Stimulated activated memory B cell treated with anti-CD40 and anti-IgM and Interleukin-4, amounts not matched to agents 10 μg/mL and 1 μg/mL and 100 μg/mL, for 72 hours (primary cell): Measurements from ENCODE around the gene ATP10A.
A peak's percentile ranks its signal among the peaks of the same experiment; 100 is the strongest.

Experiments
- ATAC-seq: fragments of 150-1000 bp; cut with Tn5 transposase; 2 replicates; pipeline ENCODE4 v1.10.0; 2021
- H3K27ac Mint-ChIP-seq: one replicate; pipeline ENCODE4 v1.8.0; 2022; ENCODE audit warnings: mild to moderate bottlenecking, mixed read lengths
- H3K27me3 Mint-ChIP-seq: one replicate; pipeline ENCODE4 v1.8.0; 2022; ENCODE audit warnings: mixed read lengths
- H3K36me3 Mint-ChIP-seq: one replicate; pipeline ENCODE4 v1.8.0; 2022; ENCODE audit warnings: mixed read lengths
- H3K4me1 Mint-ChIP-seq: one replicate; pipeline ENCODE4 v1.8.0; 2022; ENCODE audit warnings: mixed read lengths
- H3K4me3 Mint-ChIP-seq: one replicate; pipeline ENCODE4 v1.8.0; 2022; ENCODE audit warnings: mild to moderate bottlenecking, moderate library complexity, mixed read lengths
- H3K9me3 Mint-ChIP-seq: one replicate; pipeline ENCODE4 v1.8.0; 2022; ENCODE audit warnings: mixed read lengths

Gene ATP10A

GRCh38 chr15:25743548-25744275, 119.4 kb downstream of the ATP10A start:
- H3K27me3 Mint-ChIP-seq = peaks cover 12% of the 10 kb centered on the region
- H3K27ac Mint-ChIP-seq = no peak overlapping the region
- no peaks in the 10 kb centered on the region for H3K36me3 Mint-ChIP-seq
- H3K9me3 Mint-ChIP-seq = no peaks in the 10 kb centered on the region
- H3K4me1 Mint-ChIP-seq = peaks cover 20% of the 10 kb centered on the region
- no peak overlapping the region for H3K4me3 Mint-ChIP-seq
- no peak for ATAC-seq

GRCh38 chr15:25742776-25743547, 120.2 kb downstream of the ATP10A start:
- H3K4me3 Mint-ChIP-seq = no peak overlapping the region
- no peak overlapping the region for H3K27ac Mint-ChIP-seq
- peaks cover 20% of the 10 kb centered on the region for H3K4me1 Mint-ChIP-seq
- no peaks in the 10 kb centered on the region for H3K9me3 Mint-ChIP-seq
- H3K36me3 Mint-ChIP-seq = no peaks in the 10 kb centered on the region
- peaks cover 17% of the 10 kb centered on the region for H3K27me3 Mint-ChIP-seq
- no peak for ATAC-seq

GRCh38 chr15:25742041-25742730, 120.9 kb downstream of the ATP10A start:
- H3K9me3 Mint-ChIP-seq = no peaks in the 10 kb centered on the region
- no peak overlapping the region for H3K27ac Mint-ChIP-seq
- H3K27me3 Mint-ChIP-seq = peaks cover 20% of the 10 kb centered on the region
- ATAC-seq = no peak
- no peak overlapping the region for H3K4me3 Mint-ChIP-seq
- H3K4me1 Mint-ChIP-seq = peaks cover 20% of the 10 kb centered on the region
- H3K36me3 Mint-ChIP-seq = no peaks in the 10 kb centered on the region

GRCh38 chr15:25741256-25741580, 121.9 kb downstream of the ATP10A start:
- ATAC-seq = peak; percentile 75
- Mint-ChIP-seq H3K4me3 (no peak overlapping the region), H3K27ac (no peak overlapping the region), H3K36me3 (no peaks in the 10 kb centered on the region), H3K9me3 (no peaks in the 10 kb centered on the region), H3K4me1 (peaks cover 20% of the 10 kb centered on the region), H3K27me3 (peaks cover 20% of the 10 kb centered on the region)

GRCh38 chr15:25740383-25741255, 122.5 kb downstream of the ATP10A start:
- Mint-ChIP-seq H3K9me3 (no peaks in the 10 kb centered on the region), H3K27me3 (peaks cover 20% of the 10 kb centered on the region), H3K4me3 (no peak overlapping the region), H3K4me1 (peaks cover 20% of the 10 kb centered on the region), H3K36me3 (no peaks in the 10 kb centered on the region), H3K27ac (no peak overlapping the region)
- peak; percentile 50 for ATAC-seq

GRCh38 chr15:25739687-25740121, 123.4 kb downstream of the ATP10A start:
- no peaks in the 10 kb centered on the region for H3K9me3 Mint-ChIP-seq
- no peak overlapping the region for H3K27ac Mint-ChIP-seq
- H3K27me3 Mint-ChIP-seq = peaks cover 20% of the 10 kb centered on the region
- H3K4me3 Mint-ChIP-seq = no peak overlapping the region
- peak; percentile 73 for ATAC-seq
- H3K4me1 Mint-ChIP-seq = peaks cover 20% of the 10 kb centered on the region
- no peaks in the 10 kb centered on the region for H3K36me3 Mint-ChIP-seq

GRCh38 chr15:25738171-25738965, 124.8 kb downstream of the ATP10A start:
- ATAC-seq = no peak
- H3K9me3 Mint-ChIP-seq = no peaks in the 10 kb centered on the region
- peaks cover 20% of the 10 kb centered on the region for H3K4me1 Mint-ChIP-seq
- no peak overlapping the region for H3K4me3 Mint-ChIP-seq
- H3K27me3 Mint-ChIP-seq = peaks cover 20% of the 10 kb centered on the region
- H3K36me3 Mint-ChIP-seq = no peaks in the 10 kb centered on the region
- H3K27ac Mint-ChIP-seq = no peak overlapping the region

- no peaks in the 10 kb centered on the region for H3K9me3 Mint-ChIP-seq
- ATAC-seq = no peak
- no peak overlapping the region for H3K27ac Mint-ChIP-seq
- peaks cover 20% of the 10 kb centered on the region for H3K4me1 Mint-ChIP-seq
- H3K27me3 Mint-ChIP-seq = peaks cover 20% of the 10 kb centered on the region
- no peaks in the 10 kb centered on the region for H3K36me3 Mint-ChIP-seq
- H3K4me3 Mint-ChIP-seq = no peak overlapping the region
Observed at GRCh38 chr15:25737218-25737643, 125.9 kb downstream of the ATP10A start.

- H3K27ac Mint-ChIP-seq = no peak overlapping the region
- H3K4me1 Mint-ChIP-seq = peaks cover 20% of the 10 kb centered on the region
- peaks cover 20% of the 10 kb centered on the region for H3K27me3 Mint-ChIP-seq
- no peak overlapping the region for H3K4me3 Mint-ChIP-seq
- H3K36me3 Mint-ChIP-seq = no peaks in the 10 kb centered on the region
- ATAC-seq = no peak
- H3K9me3 Mint-ChIP-seq = no peaks in the 10 kb centered on the region
Observed at GRCh38 chr15:25736461-25736860, 126.7 kb downstream of the ATP10A start.

GRCh38 chr15:25735550-25736384, 127.4 kb downstream of the ATP10A start:
- peaks cover 16% of the 10 kb centered on the region for H3K27me3 Mint-ChIP-seq
- peaks cover 14% of the 10 kb centered on the region for H3K4me1 Mint-ChIP-seq
- H3K4me3 Mint-ChIP-seq = no peak overlapping the region
- H3K36me3 Mint-ChIP-seq = no peaks in the 10 kb centered on the region
- no peaks in the 10 kb centered on the region for H3K9me3 Mint-ChIP-seq
- H3K27ac Mint-ChIP-seq = no peak overlapping the region
- no peak for ATAC-seq

GRCh38 chr15:25734680-25735355, 128.3 kb downstream of the ATP10A start:
- Mint-ChIP-seq H3K27ac (no peak overlapping the region), H3K27me3 (peaks cover 8% of the 10 kb centered on the region), H3K36me3 (no peaks in the 10 kb centered on the region), H3K4me3 (no peak overlapping the region), H3K4me1 (peaks cover 5% of the 10 kb centered on the region), H3K9me3 (no peaks in the 10 kb centered on the region)
- no peak for ATAC-seq

- Mint-ChIP-seq H3K27me3 (peaks cover 8% of the 10 kb centered on the region), H3K4me1 (no peaks in the 10 kb centered on the region), H3K27ac (no peak overlapping the region), H3K4me3 (no peak overlapping the region), H3K36me3 (no peaks in the 10 kb centered on the region), H3K9me3 (no peaks in the 10 kb centered on the region)
- ATAC-seq = peak; percentile 37
Observed at GRCh38 chr15:25733856-25734679, 129.1 kb downstream of the ATP10A start.
